ENCODE results near the gene AK3.

AK3 gene

GRCh38 chr9:4706021-4706420, 35.0 kb downstream of the AK3 start:
- DNase-seq (ENCODE audit: low read depth in 2 of 2) = no peak

- DNase-seq (ENCODE audit: low read depth in 2 of 2) = no peak
These were observed 36.9 kb downstream of the AK3 start for GRCh38 chr9:4704129-4704528.

GRCh38 chr9:4701526-4701925, 39.5 kb downstream of the AK3 start:
- no peak for DNase-seq (ENCODE audit: low read depth in 2 of 2)

- DNase-seq (ENCODE audit: low read depth in 2 of 2) = no peak
These were observed 40.1 kb downstream of the AK3 start for GRCh38 chr9:4700932-4701331.

GRCh38 chr9:4700091-4700490, 40.9 kb downstream of the AK3 start:
- DNase-seq (ENCODE audit: low read depth in 2 of 2) = no peak

- no peak for DNase-seq (ENCODE audit: low read depth in 2 of 2)
These were observed 49.2 kb downstream of the AK3 start for GRCh38 chr9:4691795-4692194.

- DNase-seq (ENCODE audit: low read depth in 2 of 2) = no peak
These were observed 50.9 kb downstream of the AK3 start for GRCh38 chr9:4690144-4690543.

- DNase-seq (ENCODE audit: low read depth in 2 of 2) = no peak
These were observed 51.3 kb downstream of the AK3 start for GRCh38 chr9:4689687-4690104.

GRCh38 chr9:4689021-4689420, 52.0 kb downstream of the AK3 start:
- DNase-seq (ENCODE audit: low read depth in 2 of 2) = no peak

- no peak for DNase-seq (ENCODE audit: low read depth in 2 of 2)
These were observed 54.4 kb downstream of the AK3 start for GRCh38 chr9:4686584-4686983.

GRCh38 chr9:4686112-4686511, 54.9 kb downstream of the AK3 start:
- no peak for DNase-seq (ENCODE audit: low read depth in 2 of 2)

- no peak for DNase-seq (ENCODE audit: low read depth in 2 of 2)
These were observed 56.2 kb downstream of the AK3 start for GRCh38 chr9:4684820-4685219.

- no peak for DNase-seq (ENCODE audit: low read depth in 2 of 2)
These were observed 60.3 kb downstream of the AK3 start for GRCh38 chr9:4680750-4681149.

GRCh38 chr9:4680173-4680525, 60.9 kb downstream of the AK3 start:
- no peak for DNase-seq (ENCODE audit: low read depth in 2 of 2)

GRCh38 chr9:4679268-4680172, 61.5 kb downstream of the AK3 start, which contains the start of gene CDC37L1:
Gene CDC37L1 (plus strand): TSS chr9:4679569. CDS start chr9:4679768, 199 bp downstream.
- peak; percentile 99 for DNase-seq (ENCODE audit: low read depth in 2 of 2)

GRCh38 chr9:4678679-4679267, 62.2 kb downstream of the AK3 start:
- no peak for DNase-seq (ENCODE audit: low read depth in 2 of 2)

GRCh38 chr9:4677392-4677791, 63.6 kb downstream of the AK3 start:
- no peak for DNase-seq (ENCODE audit: low read depth in 2 of 2)

- no peak for DNase-seq (ENCODE audit: low read depth in 2 of 2)
These were observed 66.2 kb downstream of the AK3 start for GRCh38 chr9:4674783-4675182.

GRCh38 chr9:4671737-4672136, 69.3 kb downstream of the AK3 start:
- no peak for DNase-seq (ENCODE audit: low read depth in 2 of 2)

- DNase-seq (ENCODE audit: low read depth in 2 of 2) = no peak
These were observed 70.4 kb downstream of the AK3 start for GRCh38 chr9:4670591-4670990.

GRCh38 chr9:4669890-4670289, 71.1 kb downstream of the AK3 start:
- no peak for DNase-seq (ENCODE audit: low read depth in 2 of 2)

GRCh38 chr9:4668604-4669003, 72.4 kb downstream of the AK3 start:
- no peak for DNase-seq (ENCODE audit: low read depth in 2 of 2)

- DNase-seq (ENCODE audit: low read depth in 2 of 2) = no peak
These were observed 73.3 kb downstream of the AK3 start for GRCh38 chr9:4667681-4668080.

All from stimulated activated CD8-positive, alpha-beta memory T cell treated with anti-CD3 and anti-CD28 coated beads, Interleukin-7, amount 100 ng/mL, for 1 hour (primary cell).